ENCODE data around the gene QPCT.

GRCh38 chr2:37307500-37307899, 36.9 kb upstream of the QPCT start:
- no peak for TF ChIP-seq CTCF (IDR thresholded peaks at IDR 0.05)
- no peak for TF ChIP-seq POLR2A (IDR thresholded peaks at IDR 0.05)

Measured in lower leg skin (tissue), 3 donors.